Measurements from ENCODE around the gene PPP4R1.

Gene PPP4R1

GRCh38 chr18:9507565-9508088 is 106.7 kb downstream of the PPP4R1 start:
- no peak for DNase-seq (ENCODE audit: low read depth)

GRCh38 chr18:9506046-9506792 is 108.1 kb downstream of the PPP4R1 start:
- no peak for DNase-seq (ENCODE audit: low read depth)
